GM18498 (cell line): ENCODE results near the gene NXPE4.
A peak's percentile ranks its signal among the peaks of the same experiment; 100 is the strongest.
"Not testable (repeated sequence)": the region's sequence is repeated elsewhere in the genome, so short reads cannot be mapped to it uniquely, and the experiment has no call there.

Experiments
- ATAC-seq: cut with Tn5 transposase; IDR thresholded peaks from one replicate; pipeline ENCODE4 v1.9.1; 2021; ENCODE audit warnings: mild to moderate bottlenecking, moderate library complexity; ENCODE audit not compliant: unreplicated experiment

NXPE4 gene

GRCh38 chr11:114595571-114595970 lies at the start of gene NXPE4:
Gene NXPE4, minus strand, starts transcription at chr11:114595786. Its CDS starts 1,027 bp downstream, at chr11:114594759.
- no peak for ATAC-seq

- ATAC-seq = not testable (repeated sequence)
Measured at GRCh38 chr11:114639440-114639839, 43.9 kb upstream of the NXPE4 start.

GRCh38 chr11:114631445-114631965 lies 35.9 kb upstream of the NXPE4 start:
- ATAC-seq = not testable (repeated sequence)

GRCh38 chr11:114625294-114625693 lies 29.7 kb upstream of the NXPE4 start:
- no peak for ATAC-seq

GRCh38 chr11:114624455-114625207 lies 29.0 kb upstream of the NXPE4 start:
- no peak for ATAC-seq

GRCh38 chr11:114623720-114624119 lies 28.1 kb upstream of the NXPE4 start:
- peak; percentile 33 for ATAC-seq

- ATAC-seq = no peak
Measured at GRCh38 chr11:114622858-114623257, 27.3 kb upstream of the NXPE4 start.

- no peak for ATAC-seq
Measured at GRCh38 chr11:114621950-114622809, 26.6 kb upstream of the NXPE4 start.

GRCh38 chr11:114621072-114621471 lies 25.5 kb upstream of the NXPE4 start:
- ATAC-seq = no peak

GRCh38 chr11:114619659-114620173 lies 24.1 kb upstream of the NXPE4 start:
- ATAC-seq = no peak

GRCh38 chr11:114618139-114618538 lies 22.6 kb upstream of the NXPE4 start:
- ATAC-seq = no peak

- no peak for ATAC-seq
Measured at GRCh38 chr11:114617157-114618124, 21.9 kb upstream of the NXPE4 start.

- no peak for ATAC-seq
Measured at GRCh38 chr11:114616516-114616915, 20.9 kb upstream of the NXPE4 start.

GRCh38 chr11:114615448-114616361 lies 20.1 kb upstream of the NXPE4 start:
- no peak for ATAC-seq

- ATAC-seq = peak; percentile 25
Measured at GRCh38 chr11:114614127-114614720, 18.6 kb upstream of the NXPE4 start.

- not testable (repeated sequence) for ATAC-seq
Measured at GRCh38 chr11:114613094-114613493, 17.5 kb upstream of the NXPE4 start.

- ATAC-seq = no peak
Measured at GRCh38 chr11:114612686-114613085, 17.1 kb upstream of the NXPE4 start.

- not testable (repeated sequence) for ATAC-seq
Measured at GRCh38 chr11:114612199-114612598, 16.6 kb upstream of the NXPE4 start.
